GM19193 (cell line): Measurements from ENCODE around the gene OCA2.

ENCODE experiments used
- POLR2A ChIP-seq: IDR thresholded peaks from 4 replicates; pipeline ENCODE4 v1.6.1; 2011; ENCODE audit not compliant: insufficient read depth, insufficient read length; ENCODE audit errors: extremely low read depth

Gene OCA2

GRCh38 chr15:28096670-28097431, 2.3 kb downstream of the OCA2 start:
- TF ChIP-seq POLR2A: no peak

DNA sequence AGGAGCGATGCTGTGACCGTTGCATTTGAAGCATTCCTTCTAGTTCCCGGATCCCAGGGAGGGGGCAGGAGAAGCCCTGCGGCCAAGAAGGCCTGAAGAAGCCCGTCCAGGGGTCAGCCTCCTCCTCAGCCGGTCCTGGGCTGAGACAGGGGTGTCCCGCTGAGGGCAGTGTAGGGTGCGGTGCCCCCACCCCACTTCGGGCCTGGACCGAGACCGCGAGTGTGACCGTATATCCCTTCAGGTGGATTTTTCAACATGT, 2.8 kb downstream of the OCA2 start:
- TF ChIP-seq POLR2A: no peak

DNA sequence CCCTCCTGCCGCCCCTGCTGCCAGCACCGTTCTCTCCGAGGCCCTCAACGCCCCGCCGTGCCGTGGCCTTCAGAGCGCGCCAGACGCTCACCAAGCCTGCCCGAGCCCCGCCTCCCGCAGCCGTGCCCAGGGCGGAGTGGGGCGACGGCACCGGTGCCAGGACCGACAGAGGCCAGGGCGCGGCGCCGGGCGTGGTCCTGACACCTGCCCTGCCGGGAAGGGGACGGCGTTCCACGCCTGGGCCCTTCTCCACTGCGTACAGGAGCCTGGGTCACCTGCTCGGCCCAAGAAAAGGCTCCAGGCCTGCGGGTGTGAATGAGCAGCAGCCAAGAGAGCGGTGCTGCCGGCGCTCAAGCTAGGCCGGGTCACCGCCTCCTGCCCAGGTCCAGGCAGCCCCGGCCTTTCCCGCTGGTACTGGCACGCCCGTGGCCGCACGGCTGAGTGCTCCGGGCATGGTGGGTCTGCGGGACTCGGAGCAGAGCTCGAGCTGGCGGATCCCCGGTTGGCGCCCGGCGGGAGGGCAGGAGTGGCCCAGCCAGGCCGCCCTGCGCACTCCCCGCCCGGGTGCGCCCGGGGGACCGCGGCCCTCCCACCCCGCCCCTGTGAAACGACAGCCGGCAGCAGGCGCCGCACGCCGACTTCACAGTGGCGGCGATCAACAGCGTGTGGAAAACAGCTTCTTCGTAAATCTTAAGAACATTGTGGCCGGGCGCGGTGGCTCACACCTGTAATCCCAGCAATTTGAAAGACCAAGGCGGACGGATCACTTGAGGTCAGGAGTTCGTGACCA, 4.2 kb downstream of the OCA2 start:
- TF ChIP-seq POLR2A: no peak

DNA sequence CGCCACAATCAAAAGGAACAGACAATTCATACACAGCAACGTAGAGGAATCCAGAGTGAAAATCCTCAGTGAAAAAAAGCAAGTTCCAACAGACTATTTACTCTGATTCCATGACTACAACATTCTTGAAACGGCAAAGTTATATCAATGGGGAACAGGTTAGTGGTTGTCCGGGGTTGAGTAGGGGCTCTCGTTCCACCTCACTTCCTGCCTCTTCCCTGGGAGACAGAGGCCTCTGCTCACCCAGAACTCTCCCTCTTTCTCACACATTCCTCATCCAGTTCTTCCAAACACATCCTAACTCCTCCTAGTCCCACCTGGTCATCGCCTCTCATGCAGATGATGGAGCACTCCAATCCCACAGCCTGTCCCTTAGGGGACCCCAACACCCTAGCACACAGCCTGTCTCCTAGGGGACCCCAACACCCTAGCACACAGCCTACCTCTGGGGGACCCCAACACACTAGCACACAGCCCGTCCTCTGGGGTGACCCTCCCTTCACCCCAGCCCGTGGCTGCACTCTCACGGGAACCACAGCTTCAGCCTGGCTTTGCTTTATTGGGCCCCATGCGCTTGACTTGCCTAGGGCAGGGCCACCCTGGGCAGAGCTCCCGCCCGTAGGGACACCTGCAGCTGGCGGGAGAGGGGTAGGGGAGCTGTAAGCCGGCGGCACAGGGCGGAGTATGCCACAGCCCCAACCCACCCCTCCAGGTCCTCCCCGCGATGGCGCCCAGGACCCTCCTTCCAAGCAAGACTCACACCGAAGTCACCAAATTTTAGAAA, 5.2 kb downstream of the OCA2 start:
- TF ChIP-seq POLR2A: no peak

DNA sequence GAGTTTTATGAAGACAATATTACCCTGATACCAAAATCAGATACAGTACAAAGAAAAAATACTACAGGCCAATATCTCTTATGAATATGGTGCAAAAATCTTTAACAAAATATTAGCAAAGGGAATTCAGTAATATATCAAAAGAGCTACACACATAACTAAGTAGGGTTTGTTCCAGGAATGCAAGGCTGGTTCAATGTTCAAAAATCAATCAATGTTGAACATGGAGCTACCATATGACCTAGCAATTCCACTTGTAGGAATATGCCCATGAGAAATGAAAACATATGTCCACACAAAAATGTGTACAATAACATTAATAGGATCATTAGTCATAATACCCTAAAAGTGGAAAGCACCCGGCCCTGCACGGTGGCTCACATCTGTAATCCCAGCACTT, 7.8 kb downstream of the OCA2 start:
- no peak for TF ChIP-seq POLR2A

DNA sequence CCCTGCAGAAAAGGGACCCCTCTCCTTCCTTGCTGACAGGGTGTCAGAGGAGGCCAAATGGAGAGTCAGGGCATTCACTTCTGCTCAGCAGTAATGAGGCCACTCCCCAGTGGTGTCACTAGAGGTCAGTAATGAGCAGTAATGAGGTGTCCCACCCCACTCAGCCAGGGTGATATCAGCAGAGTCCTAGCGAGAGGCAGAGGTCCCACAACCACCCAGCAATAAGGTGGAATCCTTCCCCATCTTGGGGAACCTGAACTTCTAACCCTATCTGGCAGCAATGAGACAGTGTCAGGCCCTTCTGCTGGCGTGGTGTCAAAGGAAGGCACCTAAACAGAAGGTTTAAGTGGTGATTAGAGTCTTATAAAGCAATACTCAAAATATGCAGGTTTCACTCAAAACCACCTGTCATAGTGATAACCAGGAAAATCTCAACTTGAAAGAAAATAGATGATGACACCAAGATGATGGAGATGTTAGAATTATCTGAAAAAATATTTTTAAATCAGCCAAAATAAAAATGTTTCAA, 12.9 kb downstream of the OCA2 start:
- TF ChIP-seq POLR2A: no peak

DNA sequence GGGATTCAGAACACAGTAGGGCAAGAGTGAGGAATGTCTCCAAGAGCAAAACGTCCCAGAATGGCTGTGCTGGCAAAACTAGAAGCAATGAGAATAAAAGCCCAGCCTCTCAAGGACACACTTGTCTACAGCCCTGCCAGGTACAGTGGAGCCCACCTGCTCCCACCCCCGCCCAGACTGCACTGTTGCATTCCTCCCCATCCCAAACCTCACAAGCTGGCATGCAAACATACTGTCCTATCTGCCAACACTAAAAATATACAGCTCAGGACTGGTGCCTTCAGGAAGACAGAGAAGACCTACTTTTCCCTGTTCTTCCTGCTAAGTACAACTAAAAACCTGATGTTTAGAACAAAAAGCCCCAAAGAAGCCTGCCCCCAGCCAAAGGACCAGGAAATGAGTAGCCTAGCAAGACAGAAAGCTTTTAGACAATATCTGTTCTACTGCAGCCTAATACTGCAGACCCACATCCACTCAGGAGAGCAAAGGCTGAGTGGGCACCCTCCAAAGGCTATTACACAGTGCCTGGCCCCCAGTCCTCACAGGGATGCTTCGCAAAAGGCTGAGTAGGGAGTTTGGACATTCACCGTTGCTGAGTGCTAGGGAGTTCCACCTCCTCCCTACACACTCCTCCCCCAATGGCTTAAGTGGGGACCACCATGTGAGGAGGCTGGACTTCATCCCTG, 13.5 kb downstream of the OCA2 start:
- no peak for TF ChIP-seq POLR2A

- TF ChIP-seq POLR2A: no peak
Measured at GRCh38 chr15:28084547-28084946, 14.6 kb downstream of the OCA2 start.

GRCh38 chr15:28082891-28083684, 16.0 kb downstream of the OCA2 start:
- TF ChIP-seq POLR2A: no peak

DNA sequence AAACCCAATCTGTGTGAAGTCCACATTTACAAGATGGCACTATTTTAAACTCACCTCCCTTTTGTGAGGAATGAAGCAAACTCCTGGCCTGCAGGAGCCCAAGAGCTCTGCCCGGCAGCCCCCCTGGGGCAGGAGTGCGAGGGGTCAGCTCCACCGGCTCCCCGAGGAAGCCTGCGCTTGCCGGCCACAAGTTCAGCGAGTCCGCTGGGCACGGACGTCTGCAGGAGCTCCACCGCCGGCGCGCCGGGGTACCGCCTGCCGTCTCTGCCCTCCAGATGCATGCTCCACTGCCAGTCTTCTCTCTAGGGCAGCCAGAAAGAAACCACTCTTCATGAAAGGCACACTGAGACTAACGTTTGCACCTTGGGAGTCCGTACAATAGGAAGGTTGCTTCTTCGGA, 17.5 kb downstream of the OCA2 start:
- no peak for TF ChIP-seq POLR2A

GRCh38 chr15:28080386-28080785, 18.7 kb downstream of the OCA2 start:
- TF ChIP-seq POLR2A: no peak

GRCh38 chr15:28079313-28079969, 19.7 kb downstream of the OCA2 start:
- no peak for TF ChIP-seq POLR2A

DNA sequence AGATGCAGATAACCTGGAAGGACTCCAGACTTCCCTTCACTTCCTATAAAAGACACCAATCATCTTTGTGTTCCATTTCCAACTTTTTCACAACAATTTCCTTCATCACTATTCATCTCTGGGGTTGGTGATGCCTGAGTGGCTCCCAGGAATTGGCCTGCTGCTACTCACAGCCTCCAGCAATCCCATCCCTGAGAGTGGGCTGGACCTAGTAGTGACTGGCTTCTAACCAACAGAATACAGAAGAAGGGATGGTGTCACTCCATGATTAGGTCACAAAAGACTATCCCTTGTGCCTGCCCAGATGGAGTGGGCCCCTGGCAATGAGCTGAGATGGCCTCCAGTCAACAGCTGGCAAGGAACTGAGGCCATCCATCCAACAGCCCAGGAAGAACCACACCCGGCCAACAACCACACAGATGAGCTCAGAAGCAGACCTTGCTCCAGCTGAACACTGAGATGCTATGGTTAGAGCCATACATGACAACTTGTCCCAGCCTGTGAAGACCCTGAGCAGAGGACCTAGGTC, 20.9 kb downstream of the OCA2 start:
- no peak for TF ChIP-seq POLR2A
